IMR-90 (cell line): ENCODE data around the gene PID1. TPM values are rescaled to one million over a fixed set of nuclear protein-coding genes. Genes with fewer than 3 reads are reported as not detected.

Source experiments
- ATAC-seq: fragments of 200-7000 bp; cut with Tn5 transposase; 2 replicates; pipeline ENCODE4 v1.9.1; 2020; ENCODE audit warnings: low read depth, mild to moderate bottlenecking, moderate library complexity
- BruUV-seq: library from RNA; stranded (reverse); fragments of 400-500 nt; replicated peaks from 2 replicates; lab custom pipeline; 2021; lab: Mats Ljungman, UMichigan
- CTCF ChIA-PET: fragments of 300-600 bp; formaldehyde crosslinking; extraction: SDS; loops from one replicate; lab custom pipeline; 2021; ENCODE audit warnings: antibody characterized with exemption; lab: Yijun Ruan, JAX
- POLR2A ChIA-PET: fragments of 300-600 bp; sonication (Branson Sonifier 250); formaldehyde crosslinking; loops from one replicate; lab custom pipeline; 2022; ENCODE audit warnings: antibody characterized with exemption; ENCODE audit not compliant: unreplicated experiment; lab: Charles Lee
- DNase-seq: peaks from one replicate; pipeline ENCODE4 v3.0.0; 2013
- H2AFZ ChIP-seq: replicated peaks from 2 replicates; pipeline ENCODE3; 2013; ENCODE audit warnings: low read length, mild to moderate bottlenecking; ENCODE audit not compliant: poor library complexity
- H2AK5ac ChIP-seq: 2 replicates; pipeline ENCODE4 v1.6.1; 2013; ENCODE audit warnings: low read depth, low read length, inconsistent platforms
- H2AK9ac ChIP-seq: replicated peaks from 2 replicates; pipeline ENCODE3; 2013; ENCODE audit warnings: mild to moderate bottlenecking, low read depth, low read length, moderate library complexity; ENCODE audit not compliant: poor library complexity
- H2BK120ac ChIP-seq: 2 replicates; pipeline ENCODE4 v1.6.1; 2013; ENCODE audit warnings: low read depth, low read length, inconsistent platforms
- H2BK15ac ChIP-seq: 3 replicates; pipeline ENCODE4 v1.6.1; 2013; ENCODE audit warnings: low read depth, low read length, inconsistent platforms
- H2BK20ac ChIP-seq: 2 replicates; pipeline ENCODE4 v1.6.1; 2013; ENCODE audit warnings: low read depth, mild to moderate bottlenecking, inconsistent platforms, low read length, moderate library complexity
- H2BK5ac ChIP-seq: 2 replicates; pipeline ENCODE4 v1.6.1; 2013; ENCODE audit warnings: mild to moderate bottlenecking, low read depth, low read length, inconsistent platforms; ENCODE audit not compliant: poor library complexity, severe bottlenecking
- H3K14ac ChIP-seq: replicated peaks from 2 replicates; pipeline ENCODE4 v1.6.1; 2013; ENCODE audit warnings: low read depth, low read length, inconsistent platforms
- H3K18ac ChIP-seq: 2 replicates; pipeline ENCODE4 v1.6.1; 2013; ENCODE audit warnings: low read depth, low read length, control low read depth
- H3K23ac ChIP-seq: 2 replicates; pipeline ENCODE4 v1.6.1; 2013; ENCODE audit warnings: low read depth, low read length, inconsistent platforms
- H3K27ac ChIP-seq: 2 replicates; pipeline ENCODE4 v1.5.1; 2013; ENCODE audit warnings: mild to moderate bottlenecking, control low read depth, low read length; ENCODE audit not compliant: insufficient read depth
- H3K27me3 ChIP-seq: 2 replicates; pipeline ENCODE4 v1.6.1; 2013; ENCODE audit warnings: low read length; ENCODE audit not compliant: control insufficient read depth, insufficient read depth
- H3K36me3 ChIP-seq: 2 replicates; pipeline ENCODE4 v1.6.1; 2013; ENCODE audit warnings: low read length, mixed read lengths; ENCODE audit not compliant: control insufficient read depth, insufficient read depth
- H3K4ac ChIP-seq: 2 replicates; pipeline ENCODE4 v1.6.1; 2013; ENCODE audit warnings: low read depth, low read length, inconsistent platforms
- H3K4me1 ChIP-seq: 2 replicates; pipeline ENCODE4 v1.6.1; 2013; ENCODE audit warnings: low read length, mixed read lengths; ENCODE audit not compliant: control insufficient read depth, insufficient read depth
- H3K4me2 ChIP-seq: 2 replicates; pipeline ENCODE4 v1.6.1; 2013; ENCODE audit warnings: low read depth, mild to moderate bottlenecking, control low read depth, low read length, moderate library complexity
- H3K4me3 ChIP-seq: 2 replicates; pipeline ENCODE4 v1.5.1; 2013; ENCODE audit warnings: low read depth, mild to moderate bottlenecking, control low read depth, low read length, moderate library complexity; ENCODE audit not compliant: insufficient read depth
- H3K56ac ChIP-seq: 2 replicates; pipeline ENCODE4 v1.6.1; 2013; ENCODE audit warnings: low read length, inconsistent platforms; ENCODE audit not compliant: insufficient read depth; ENCODE audit errors: extremely low read depth
- H3K79me1 ChIP-seq, 2 experiments: 2 replicates each; pipeline ENCODE4 v1.6.1; 2013; ENCODE audit warnings: low read length in 2 of 2, inconsistent platforms in 1 of 2, low read depth in 1 of 2
- H3K9ac ChIP-seq: 2 replicates; pipeline ENCODE4 v1.6.1; 2013; ENCODE audit warnings: low read depth, low read length, control low read depth
- H3K9me1 ChIP-seq: 2 replicates; pipeline ENCODE4 v1.6.1; 2013; ENCODE audit warnings: low read length, inconsistent platforms; ENCODE audit not compliant: insufficient read depth
- H3K9me3 ChIP-seq: 2 replicates; pipeline ENCODE4 v1.6.1; 2013; ENCODE audit warnings: low read length; ENCODE audit not compliant: control insufficient read depth, insufficient read depth
- H4K20me1 ChIP-seq: 2 replicates; pipeline ENCODE4 v1.6.1; 2013; ENCODE audit warnings: low read length, inconsistent platforms; ENCODE audit not compliant: insufficient read depth
- H4K5ac ChIP-seq: 2 replicates; pipeline ENCODE4 v1.6.1; 2013; ENCODE audit warnings: mild to moderate bottlenecking, low read depth, low read length, control low read depth
- H4K8ac ChIP-seq, 2 experiments: 2 replicates each; pipeline ENCODE4 v1.6.1; 2013; ENCODE audit warnings: low read depth in 2 of 2, low read length in 2 of 2, control low read depth in 1 of 2, inconsistent platforms in 1 of 2
- H4K91ac ChIP-seq: 2 replicates; pipeline ENCODE4 v1.6.1; 2013; ENCODE audit warnings: low read depth, low read length, inconsistent platforms; ENCODE audit not compliant: insufficient read depth
- BHLHE40 ChIP-seq: fragments of 150-350 bp; IDR thresholded peaks from 2 replicates; pipeline ENCODE4 v1.6.1; 2016; ENCODE audit warnings: mild to moderate bottlenecking, low read depth, low read length
- CHD1 ChIP-seq: IDR thresholded peaks from 2 replicates; pipeline ENCODE4 v1.6.1; 2012; ENCODE audit warnings: low read depth, low read length, improper control_type of control experiment
- MAFK ChIP-seq: IDR thresholded peaks from 2 replicates; pipeline ENCODE4 v1.6.1; 2012; ENCODE audit warnings: low read depth, low read length, improper control_type of control experiment
- MXI1 ChIP-seq: IDR thresholded peaks from 2 replicates; pipeline ENCODE4 v1.6.1; 2012; ENCODE audit warnings: low read depth, mild to moderate bottlenecking, low read length, moderate library complexity, borderline replicate concordance
- WGBS, 2 experiments: methylation state at CpG; one replicate each; pipeline versions ENCODE4 v1.1.5 to v1.1.7; 2013; ENCODE audit warnings: missing lambda C conversion rate in 2 of 2; ENCODE audit not compliant: insufficient read length in 1 of 2; ENCODE audit errors: extremely low coverage in 2 of 2; 5-methylcytosine and 5-hydroxymethylcytosine counted together
- dilution Hi-C: fragments of 300-500 bp; cut with HindIII; formaldehyde crosslinking; loops from one replicate; pipeline ENCODE4 v1.14.3; 2018; ENCODE audit warnings: low sequenced_read_pairs; ENCODE audit not compliant: unreplicated experiment
- in situ Hi-C: fragments of 300-500 bp; cut with MboI; formaldehyde crosslinking; loops from 3 replicates; pipeline ENCODE4 v1.14.3; 2019; ENCODE audit warnings: low sequenced_read_pairs, inconsistent platforms, mixed read lengths
- intact Hi-C: fragments of 100-400 bp; cut with micrococcal nuclease; formaldehyde crosslinking; loops from 2 replicates; pipeline ENCODE4 v1.10.0; 2022
- polyA plus RNA-seq, 3 experiments: library from polyadenylated mRNA; depleted of rRNA; stranded (reverse); fragments of >200 nt; gene quantifications; 2 replicates each; pipeline ENCODE4 v1.2.3, GENCODE V29; 2012; ENCODE audit warnings: low replicate concordance in 1 of 3
- total RNA-seq: library from RNA; depleted of rRNA; stranded (reverse); fragments of >200 nt; gene quantifications from 2 replicates; pipeline ENCODE4 v1.2.3, GENCODE V29; 2012
- TF ChIP-seq, protein P1 (sequence below): conservative IDR thresholded peaks from 2 replicates; pipeline ENCODE4 v1.5.1; 2012; ENCODE audit warnings: mild to moderate bottlenecking, low read depth, low read length, improper control_type of control experiment
- TF ChIP-seq, protein P2 (sequence below): fragments of 150-350 bp; IDR thresholded peaks from 2 replicates; pipeline ENCODE4 v1.6.1; 2017; ENCODE audit warnings: mild to moderate bottlenecking, antibody characterized with exemption, low read length, low read depth
- TF ChIP-seq, protein P3 (sequence below): fragments of 150-350 bp; IDR thresholded peaks from 2 replicates; pipeline ENCODE4 v1.6.1; 2016; ENCODE audit warnings: low read depth, mild to moderate bottlenecking, low read length, moderate library complexity, borderline replicate concordance

Gene PID1
- total and polyA plus RNA-seq, 2 of the 4 experiments (the other 2 are of a cell fraction) = 0.90 to 1.9 TPM

DNA sequence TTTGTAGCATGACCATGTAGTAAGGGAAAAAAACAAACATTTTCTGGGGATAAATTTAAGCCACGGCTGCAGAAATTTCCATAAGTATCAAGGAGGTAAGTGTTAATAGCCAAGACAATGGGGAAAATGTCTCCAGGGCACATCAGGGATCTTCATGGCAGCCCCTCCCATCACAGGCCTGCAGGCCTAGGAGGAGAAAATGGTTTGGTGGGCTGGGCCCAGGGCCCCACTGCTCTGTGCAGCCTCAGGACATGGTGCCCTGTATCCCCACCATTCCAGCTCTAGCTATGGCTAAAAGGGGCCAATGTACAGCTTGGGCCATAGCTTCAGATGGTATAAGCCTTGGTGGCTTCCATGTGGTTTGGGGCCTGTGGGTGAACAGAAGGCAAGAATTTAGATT, 271.8 kb downstream of the PID1 start:
- Histone ChIP-seq H2BK20ac (no peak overlapping the region), H3K4me1 (no peaks in the 10 kb centered on the region), H3K79me1 (no peaks in the 10 kb centered on the region), H3K14ac (no peak overlapping the region), H3K4me3 (no peak overlapping the region), H3K4me2 (no peak overlapping the region), H3K56ac (no peak overlapping the region), H3K27me3 (no peaks in the 10 kb centered on the region), H3K4ac (no peak overlapping the region), H4K91ac (no peak overlapping the region), H3K9me3 (peaks cover 11% of the 10 kb centered on the region), H4K8ac (no peak overlapping the region), H2BK120ac (no peak overlapping the region), H3K36me3 (no peaks in the 10 kb centered on the region), H3K27ac (no peak overlapping the region), H4K20me1 (no peaks in the 10 kb centered on the region), H3K23ac (no peak overlapping the region), H2AK9ac (no peak overlapping the region), H2AK5ac (no peak overlapping the region), H2AFZ (no peak overlapping the region), H4K5ac (no peak overlapping the region), H2BK15ac (no peak overlapping the region), H3K9ac (no peak overlapping the region), H3K18ac (no peak overlapping the region), H3K9me1 (no peaks in the 10 kb centered on the region), H2BK5ac (no peak overlapping the region)
- WGBS, 2 experiments = no CpG with 5 or more reads among the region's 1 CpG
- dilution Hi-C loops = no loop called here
- DNase-seq (no peak), ATAC-seq (no peak)
- ChIA-PET CTCF (no interaction called here), POLR2A (no interaction called here)
- no TSS peak for BruUV-seq
- intact Hi-C loops = no loop called here
- TF ChIP-seq, protein P1, sequence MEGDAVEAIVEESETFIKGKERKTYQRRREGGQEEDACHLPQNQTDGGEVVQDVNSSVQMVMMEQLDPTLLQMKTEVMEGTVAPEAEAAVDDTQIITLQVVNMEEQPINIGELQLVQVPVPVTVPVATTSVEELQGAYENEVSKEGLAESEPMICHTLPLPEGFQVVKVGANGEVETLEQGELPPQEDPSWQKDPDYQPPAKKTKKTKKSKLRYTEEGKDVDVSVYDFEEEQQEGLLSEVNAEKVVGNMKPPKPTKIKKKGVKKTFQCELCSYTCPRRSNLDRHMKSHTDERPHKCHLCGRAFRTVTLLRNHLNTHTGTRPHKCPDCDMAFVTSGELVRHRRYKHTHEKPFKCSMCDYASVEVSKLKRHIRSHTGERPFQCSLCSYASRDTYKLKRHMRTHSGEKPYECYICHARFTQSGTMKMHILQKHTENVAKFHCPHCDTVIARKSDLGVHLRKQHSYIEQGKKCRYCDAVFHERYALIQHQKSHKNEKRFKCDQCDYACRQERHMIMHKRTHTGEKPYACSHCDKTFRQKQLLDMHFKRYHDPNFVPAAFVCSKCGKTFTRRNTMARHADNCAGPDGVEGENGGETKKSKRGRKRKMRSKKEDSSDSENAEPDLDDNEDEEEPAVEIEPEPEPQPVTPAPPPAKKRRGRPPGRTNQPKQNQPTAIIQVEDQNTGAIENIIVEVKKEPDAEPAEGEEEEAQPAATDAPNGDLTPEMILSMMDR = no peak
- TF ChIP-seq MAFK (no peak), CHD1 (no peak), BHLHE40 (no peak), MXI1 (no peak)
- TF ChIP-seq, protein P2, sequence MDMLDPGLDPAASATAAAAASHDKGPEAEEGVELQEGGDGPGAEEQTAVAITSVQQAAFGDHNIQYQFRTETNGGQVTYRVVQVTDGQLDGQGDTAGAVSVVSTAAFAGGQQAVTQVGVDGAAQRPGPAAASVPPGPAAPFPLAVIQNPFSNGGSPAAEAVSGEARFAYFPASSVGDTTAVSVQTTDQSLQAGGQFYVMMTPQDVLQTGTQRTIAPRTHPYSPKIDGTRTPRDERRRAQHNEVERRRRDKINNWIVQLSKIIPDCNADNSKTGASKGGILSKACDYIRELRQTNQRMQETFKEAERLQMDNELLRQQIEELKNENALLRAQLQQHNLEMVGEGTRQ = no peak
- TF ChIP-seq, protein P3, sequence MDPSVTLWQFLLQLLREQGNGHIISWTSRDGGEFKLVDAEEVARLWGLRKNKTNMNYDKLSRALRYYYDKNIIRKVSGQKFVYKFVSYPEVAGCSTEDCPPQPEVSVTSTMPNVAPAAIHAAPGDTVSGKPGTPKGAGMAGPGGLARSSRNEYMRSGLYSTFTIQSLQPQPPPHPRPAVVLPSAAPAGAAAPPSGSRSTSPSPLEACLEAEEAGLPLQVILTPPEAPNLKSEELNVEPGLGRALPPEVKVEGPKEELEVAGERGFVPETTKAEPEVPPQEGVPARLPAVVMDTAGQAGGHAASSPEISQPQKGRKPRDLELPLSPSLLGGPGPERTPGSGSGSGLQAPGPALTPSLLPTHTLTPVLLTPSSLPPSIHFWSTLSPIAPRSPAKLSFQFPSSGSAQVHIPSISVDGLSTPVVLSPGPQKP = no peak
- in situ Hi-C loops = no loop called here
